Esophagus muscularis mucosa (tissue), 3 donors: ENCODE results near the gene MCAT.

Experiments
- POLR2A ChIP-seq: fragments of 450-650 bp; IDR thresholded peaks from one replicate; pipeline ENCODE4 v1.6.1; 2017; ENCODE audit warnings: antibody characterized with exemption, moderate library complexity, mild to moderate bottlenecking, low read depth
- TF ChIP-seq, protein P1 (sequence below), 3 experiments: fragments of 200-600 bp in 2 of 3; fragments of 450-650 bp in 1 of 3; sonication (generic) in 2 of 3; IDR thresholded peaks; one replicate each; pipeline ENCODE4 v1.5.1; 2017 to 2019; ENCODE audit warnings: antibody characterized with exemption in 3 of 3, mild to moderate bottlenecking in 2 of 3, moderate library complexity in 1 of 3

DNA sequence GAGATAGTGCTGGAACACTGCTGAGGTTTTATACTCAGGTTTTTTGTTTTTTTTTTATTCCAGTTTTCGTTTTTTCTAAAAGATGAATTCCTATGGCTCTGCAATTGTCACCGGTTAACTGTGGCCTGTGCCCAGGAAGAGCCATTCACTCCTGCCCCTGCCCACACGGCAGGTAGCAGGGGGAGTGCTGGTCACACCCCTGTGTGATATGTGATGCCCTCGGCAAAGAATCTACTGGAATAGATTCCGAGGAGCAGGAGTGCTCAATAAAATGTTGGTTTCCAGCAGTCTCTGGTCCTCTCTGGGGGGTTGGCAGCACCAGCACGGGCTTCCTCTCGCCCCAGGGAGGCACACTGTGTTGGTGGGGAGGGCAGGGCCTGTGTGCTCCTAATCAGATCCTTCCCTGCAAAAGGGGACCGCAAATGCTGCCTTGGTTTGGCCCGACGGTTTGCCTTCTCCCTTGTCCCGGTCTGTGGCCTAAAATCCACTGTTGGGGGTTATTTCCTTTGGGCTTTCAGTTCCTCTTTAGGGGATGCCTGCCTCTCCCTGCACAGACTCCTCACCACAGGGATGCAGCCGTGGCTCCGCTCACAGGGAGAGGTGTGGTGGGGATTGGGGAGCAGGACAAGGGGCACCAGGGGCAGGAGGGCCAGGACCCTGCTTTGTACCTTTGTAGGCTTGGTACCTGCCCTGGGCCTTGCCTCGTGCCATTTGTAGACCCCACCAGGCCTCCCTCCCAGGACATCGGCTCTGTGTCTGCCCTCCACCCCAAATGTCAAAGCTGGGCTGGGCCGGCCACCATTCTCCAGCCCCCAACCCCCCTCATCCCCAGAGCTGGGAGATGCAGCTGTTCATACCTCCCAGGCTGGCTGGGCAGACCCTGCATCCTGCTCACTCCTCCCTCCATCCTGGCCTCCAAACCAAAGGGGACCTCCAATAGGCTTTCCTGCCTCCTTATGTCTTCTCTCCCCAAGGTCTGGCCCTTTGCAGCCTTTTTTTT, 13.5 kb downstream of the MCAT start:
- TF ChIP-seq, protein P1, sequence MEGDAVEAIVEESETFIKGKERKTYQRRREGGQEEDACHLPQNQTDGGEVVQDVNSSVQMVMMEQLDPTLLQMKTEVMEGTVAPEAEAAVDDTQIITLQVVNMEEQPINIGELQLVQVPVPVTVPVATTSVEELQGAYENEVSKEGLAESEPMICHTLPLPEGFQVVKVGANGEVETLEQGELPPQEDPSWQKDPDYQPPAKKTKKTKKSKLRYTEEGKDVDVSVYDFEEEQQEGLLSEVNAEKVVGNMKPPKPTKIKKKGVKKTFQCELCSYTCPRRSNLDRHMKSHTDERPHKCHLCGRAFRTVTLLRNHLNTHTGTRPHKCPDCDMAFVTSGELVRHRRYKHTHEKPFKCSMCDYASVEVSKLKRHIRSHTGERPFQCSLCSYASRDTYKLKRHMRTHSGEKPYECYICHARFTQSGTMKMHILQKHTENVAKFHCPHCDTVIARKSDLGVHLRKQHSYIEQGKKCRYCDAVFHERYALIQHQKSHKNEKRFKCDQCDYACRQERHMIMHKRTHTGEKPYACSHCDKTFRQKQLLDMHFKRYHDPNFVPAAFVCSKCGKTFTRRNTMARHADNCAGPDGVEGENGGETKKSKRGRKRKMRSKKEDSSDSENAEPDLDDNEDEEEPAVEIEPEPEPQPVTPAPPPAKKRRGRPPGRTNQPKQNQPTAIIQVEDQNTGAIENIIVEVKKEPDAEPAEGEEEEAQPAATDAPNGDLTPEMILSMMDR (IDR thresholded peaks at IDR 0.05): no peak
- no peak for TF ChIP-seq POLR2A
